Hepatocyte (in vitro differentiated cells): ENCODE results near the gene SYNGR3.

ENCODE experiments used
- CTCF ChIP-seq: fragments of 200-600 bp; sonication (generic); IDR thresholded peaks from 2 replicates; pipeline ENCODE4 v1.5.1; 2016; ENCODE audit warnings: antibody characterized with exemption, mild to moderate bottlenecking; ENCODE audit not compliant: poor library complexity
- EZH2 ChIP-seq: fragments of 200-600 bp; sonication (generic); IDR thresholded peaks from 2 replicates; pipeline ENCODE4 v1.6.1; 2016; ENCODE audit warnings: antibody characterized with exemption, mild to moderate bottlenecking, borderline replicate concordance

GRCh38 chr16:1971796-1972489, 17.8 kb upstream of the SYNGR3 start, which contains the start of gene TBL3:
- no peak for TF ChIP-seq CTCF
- no peak for TF ChIP-seq EZH2
